CD4-positive, alpha-beta T cell treated with Interleukin-17A for 1 hour (primary cell): Measurements from ENCODE around the gene TMEM234.

Experiments used
- DNase-seq: peaks from one replicate; pipeline ENCODE4 v3.0.0-alpha.2; 2020

TMEM234 gene

GRCh38 chr1:32170991-32171390 is 51.2 kb downstream of the TMEM234 start:
- no peak for DNase-seq
